Upper lobe of left lung (tissue), 6 donors: ENCODE data around the gene NEK11. TPM values are rescaled to one million over a fixed set of nuclear protein-coding genes. Genes with fewer than 3 reads are reported as not detected.

ENCODE experiments used
- ATAC-seq, 2 donors: fragments of 200-7000 bp; cut with Tn5 transposase; one replicate each; pipeline ENCODE4 v1.9.1; 2022; ENCODE audit warnings: mild to moderate bottlenecking in 2 of 2, moderate library complexity in 2 of 2; ENCODE audit not compliant: low FRiP score in 2 of 2
- DNase-seq, 2 donors: peaks; one replicate each; pipeline ENCODE4 v3.0.0-alpha.2; 2019 to 2020
- H3K27ac ChIP-seq, 4 donors: fragments of 200-600 bp; sonication (generic); one replicate each; pipeline ENCODE4 v1.5.1; 2016 to 2019
- H3K27me3 ChIP-seq, 4 donors: fragments of 200-600 bp; sonication (generic); one replicate each; pipeline ENCODE4 v1.5.1; 2017 to 2019
- H3K36me3 ChIP-seq, 4 donors: fragments of 200-600 bp; sonication (generic); one replicate each; pipeline ENCODE4 v1.5.1; 2016 to 2019
- H3K4me1 ChIP-seq, 4 donors: fragments of 200-600 bp; sonication (generic); one replicate each; pipeline ENCODE4 v1.5.1; 2018 to 2019
- H3K4me3 ChIP-seq, 4 donors: fragments of 200-600 bp; sonication (generic); one replicate each; pipeline ENCODE4 v1.5.1; 2017 to 2019; ENCODE audit warnings: mild to moderate bottlenecking in 2 of 4, moderate library complexity in 1 of 4
- H3K9me3 ChIP-seq, 4 donors: fragments of 200-600 bp; sonication (generic); one replicate each; pipeline ENCODE4 v1.5.1; 2018 to 2019
- CTCF ChIP-seq, 6 experiments: fragments of 450-650 bp in 4 of 6; fragments of 200-600 bp in 2 of 6; sonication (generic) in 2 of 6; IDR thresholded peaks; one replicate each; pipeline ENCODE4 v1.5.1; 2016 to 2019; ENCODE audit warnings: antibody characterized with exemption in 6 of 6
- EP300 ChIP-seq, 4 donors: sonication (generic); formaldehyde crosslinking; IDR thresholded peaks; one replicate each; pipeline ENCODE4 v1.5.1; 2017; ENCODE audit warnings: antibody characterized with exemption in 4 of 4, control low read depth in 2 of 4
- POLR2A ChIP-seq, 4 donors: fragments of 450-650 bp; IDR thresholded peaks; one replicate each; pipeline ENCODE4 v1.5.1; 2016 to 2017; ENCODE audit warnings: antibody characterized with exemption in 4 of 4, mild to moderate bottlenecking in 2 of 4
- POLR2AphosphoS5 ChIP-seq, 2 donors: sonication (generic); formaldehyde crosslinking; IDR thresholded peaks; one replicate each; pipeline ENCODE4 v1.5.1; 2017; ENCODE audit warnings: antibody characterized with exemption in 2 of 2
- WGBS, 2 donors: methylation state at CpG; one replicate each; pipeline ENCODE4 v1.1.5; 2017 to 2018; 5-methylcytosine and 5-hydroxymethylcytosine counted together
- total RNA-seq, 6 donors: library from RNA; depleted of rRNA in 4 of 6; stranded (reverse); fragments of >200 nt in 4 of 6; gene quantifications; one replicate each; pipeline versions ENCODE4 v1.1.0 to v1.2.1, GENCODE V29; 2016 to 2021
- donor health status: DM: no; HTN: no; CAD: no; lungs with moderate emphysema.
- donor health status: DM: no; HTN: yes; CAD: no; lungs with severe emphysema.

Gene NEK11
- total RNA-seq, 6 donors from 2014 or later: 2.4 to 40.4 (median 14.6) TPM

GRCh38 chr3:131200636-131201199 lies 174.0 kb downstream of the NEK11 start:
- H3K4me3 ChIP-seq: no peak overlapping the region
- H3K27me3 ChIP-seq: no peaks in the 10 kb centered on the region
- no peak for ATAC-seq
- H3K9me3 ChIP-seq: peaks cover 0 to 5% (median 4%) of the 10 kb centered on the region in 4 donors
- WGBS, 2 donors: 97 to 98% methylated on average over 4 of the region's 4 CpGs
- DNase-seq: no peak
- H3K27ac ChIP-seq: no peak overlapping the region
- no peaks in the 10 kb centered on the region for H3K36me3 ChIP-seq
- H3K4me1 ChIP-seq: no peaks in the 10 kb centered on the region
- TF ChIP-seq CTCF (IDR thresholded peaks at IDR 0.05) (no peak), POLR2A (IDR thresholded peaks at IDR 0.05) (no peak), POLR2AphosphoS5 (IDR thresholded peaks at IDR 0.05) (no peak), EP300 (IDR thresholded peaks at IDR 0.05) (no peak)

GRCh38 chr3:131216330-131216729 lies 189.7 kb downstream of the NEK11 start:
- no peak for DNase-seq
- no peak for TF ChIP-seq EP300 (IDR thresholded peaks at IDR 0.05)
- no peak for TF ChIP-seq POLR2AphosphoS5 (IDR thresholded peaks at IDR 0.05)
- no peak for TF ChIP-seq CTCF (IDR thresholded peaks at IDR 0.05)
- TF ChIP-seq POLR2A (IDR thresholded peaks at IDR 0.05): no peak
- Histone ChIP-seq H3K36me3 (no peaks in the 10 kb centered on the region), H3K9me3 (no peaks in the 10 kb centered on the region), H3K4me3 (no peak overlapping the region), H3K4me1 (no peaks in the 10 kb centered on the region), H3K27me3 (no peaks in the 10 kb centered on the region), H3K27ac (no peak overlapping the region)
- ATAC-seq: no peak
- WGBS, 2 donors: 94 to 95% methylated on average over 1 of the region's 1 CpG

GRCh38 chr3:131216801-131217200 lies 190.1 kb downstream of the NEK11 start:
- WGBS, 2 donors: 82 to 83% methylated on average over 6 of the region's 6 CpGs
- Histone ChIP-seq H3K27ac (no peak overlapping the region), H3K4me1 (no peaks in the 10 kb centered on the region), H3K4me3 (no peak overlapping the region), H3K36me3 (no peaks in the 10 kb centered on the region), H3K9me3 (no peaks in the 10 kb centered on the region), H3K27me3 (no peaks in the 10 kb centered on the region)
- DNase-seq (no peak), ATAC-seq (peak in 1 of 2 donors; percentile 63)
- TF ChIP-seq POLR2A (IDR thresholded peaks at IDR 0.05): no peak
- no peak for TF ChIP-seq EP300 (IDR thresholded peaks at IDR 0.05)
- no peak for TF ChIP-seq CTCF (IDR thresholded peaks at IDR 0.05)
- TF ChIP-seq POLR2AphosphoS5 (IDR thresholded peaks at IDR 0.05): no peak

- Histone ChIP-seq H3K27me3 (no peaks in the 10 kb centered on the region), H3K9me3 (no peaks in the 10 kb centered on the region), H3K36me3 (no peaks in the 10 kb centered on the region), H3K4me1 (no peaks in the 10 kb centered on the region), H3K4me3 (no peak overlapping the region), H3K27ac (no peak overlapping the region)
- TF ChIP-seq POLR2A (IDR thresholded peaks at IDR 0.05) (no peak), EP300 (IDR thresholded peaks at IDR 0.05) (no peak), CTCF (IDR thresholded peaks at IDR 0.05) (no peak), POLR2AphosphoS5 (IDR thresholded peaks at IDR 0.05) (no peak)
- DNase-seq: no peak
- no peak for ATAC-seq
- WGBS, 2 donors: 77 to 88% methylated on average over 6 of the region's 6 CpGs
Observed at GRCh38 chr3:131217296-131217741, 190.6 kb downstream of the NEK11 start.

- Histone ChIP-seq H3K9me3 (no peaks in the 10 kb centered on the region), H3K4me3 (no peak overlapping the region), H3K4me1 (no peaks in the 10 kb centered on the region), H3K27ac (no peak overlapping the region), H3K27me3 (no peaks in the 10 kb centered on the region), H3K36me3 (no peaks in the 10 kb centered on the region)
- no peak for TF ChIP-seq CTCF (IDR thresholded peaks at IDR 0.05)
- TF ChIP-seq EP300 (IDR thresholded peaks at IDR 0.05): no peak
- TF ChIP-seq POLR2AphosphoS5 (IDR thresholded peaks at IDR 0.05): no peak
- TF ChIP-seq POLR2A (IDR thresholded peaks at IDR 0.05): no peak
- DNase-seq (no peak), ATAC-seq (no peak)
- WGBS, 2 donors: 100% methylated on average over 1 of the region's 1 CpG
Observed at GRCh38 chr3:131218196-131218595, 191.5 kb downstream of the NEK11 start.
